ENCODE results near the gene ELOA2.
"Not testable (repeated sequence)": the region's sequence is repeated elsewhere in the genome, so short reads cannot be mapped to it uniquely, and the experiment has no call there.

ELOA2 gene

DNA sequence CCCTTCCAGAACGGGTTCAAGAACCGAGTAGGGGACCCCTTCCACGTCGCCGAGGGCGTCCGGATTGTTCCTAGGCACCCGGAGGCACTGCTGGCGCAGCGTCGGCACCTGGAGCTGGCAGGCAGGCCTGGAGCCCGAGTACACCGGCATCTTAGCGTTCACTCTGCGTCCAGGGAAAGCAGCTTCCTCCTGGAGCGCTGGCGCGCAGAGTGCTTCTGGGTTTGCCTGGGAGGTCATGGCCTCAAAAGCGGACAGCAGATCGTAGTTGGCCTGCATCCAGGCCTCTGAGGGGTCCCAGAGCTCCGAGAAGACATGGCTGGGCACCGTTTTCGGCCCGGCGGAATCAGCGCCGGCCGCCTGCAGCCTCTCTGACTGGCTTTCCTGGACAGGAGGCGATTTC is 12.6 kb downstream of the ELOA2 start:
- DNase-seq (ENCODE audit: low read depth) = not testable (repeated sequence)

DNA sequence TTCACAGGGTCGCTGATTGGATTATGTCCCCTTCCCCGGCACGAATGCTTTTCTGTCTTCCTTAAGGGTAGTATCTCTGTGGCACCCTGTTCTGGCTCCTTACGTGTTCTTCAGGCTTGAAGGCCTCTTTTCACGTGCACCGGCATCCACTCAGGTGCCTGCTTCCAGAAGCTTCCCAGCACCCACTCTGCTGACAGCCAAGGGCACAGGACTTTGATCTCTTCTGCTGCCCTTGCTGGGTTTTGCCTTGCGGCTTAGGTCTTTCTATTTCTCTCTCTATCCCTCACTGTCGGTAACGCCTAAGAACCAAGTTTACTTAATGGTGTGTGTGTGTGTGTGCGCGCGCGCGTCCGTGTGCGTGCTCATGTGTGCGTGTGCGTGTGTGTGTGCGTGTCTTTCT is 14.7 kb downstream of the ELOA2 start:
- not testable (repeated sequence) for DNase-seq (ENCODE audit: low read depth)

DNA sequence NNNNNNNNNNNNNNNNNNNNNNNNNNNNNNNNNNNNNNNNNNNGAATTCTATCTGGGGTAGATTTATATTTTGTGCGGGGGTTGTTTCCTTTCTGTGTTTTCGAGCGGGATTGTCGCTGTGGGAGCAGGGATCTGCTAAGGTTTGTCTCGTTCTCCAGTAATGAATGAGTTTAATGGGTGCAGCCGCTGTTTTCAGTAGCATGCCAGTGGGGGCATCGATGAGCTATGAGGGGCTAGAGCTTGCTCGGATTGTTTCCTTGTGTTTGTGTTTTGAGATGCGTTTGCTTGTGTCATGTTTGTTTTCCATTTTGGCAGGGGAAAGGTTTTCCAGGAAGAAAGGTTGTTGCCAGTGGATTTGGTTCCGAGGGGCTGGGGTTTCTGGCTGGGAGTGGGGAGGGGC is 15.6 kb downstream of the ELOA2 start:
- not testable (repeated sequence) for DNase-seq (ENCODE audit: low read depth)
